Natural killer cell treated with Interleukin-12 subunit alpha and Interleukin-12 subunit beta and Interleukin-15 and Interleukin-18, amount 100 ng/mL, for 72 hours (primary cell): ENCODE data around the gene MATR3. TPM values are rescaled to one million over a fixed set of nuclear protein-coding genes. Genes with fewer than 3 reads are reported as not detected.

ENCODE experiments used
- ATAC-seq, 2 donors: fragments of 150-1000 bp; cut with Tn5 transposase in 1 of 2; sonication (Bioruptor Pico), chemical (Tn5 transposase) in 1 of 2; 2 replicates each; pipeline ENCODE4 v1.10.0; 2021
- DNase-seq: peaks from one replicate; pipeline ENCODE4 v3.0.0; 2022; ENCODE audit warnings: low spot score
- H3K27ac Mint-ChIP-seq, 2 donors: 1 replicate in 1 of 2; 2 replicates in 1 of 2; pipeline ENCODE4 v1.8.0; 2022; ENCODE audit warnings: mixed read lengths in 2 of 2, mild to moderate bottlenecking in 1 of 2, moderate library complexity in 1 of 2
- H3K27me3 Mint-ChIP-seq, 2 donors: 1 replicate in 1 of 2; 2 replicates in 1 of 2; pipeline ENCODE4 v1.8.0; 2022; ENCODE audit warnings: mixed read lengths in 2 of 2
- H3K36me3 Mint-ChIP-seq: one replicate; pipeline ENCODE4 v1.8.0; 2022; ENCODE audit warnings: mixed read lengths
- H3K4me1 Mint-ChIP-seq, 2 donors: 1 replicate in 1 of 2; 2 replicates in 1 of 2; pipeline ENCODE4 v1.8.0; 2022; ENCODE audit warnings: low read depth in 2 of 2, mixed read lengths in 2 of 2, mild to moderate bottlenecking in 1 of 2
- H3K4me3 Mint-ChIP-seq: one replicate; pipeline ENCODE4 v1.8.0; 2022; ENCODE audit warnings: mixed read lengths
- H3K9me3 Mint-ChIP-seq: 2 replicates; pipeline ENCODE4 v1.8.0; 2022; ENCODE audit warnings: mixed read lengths
- total RNA-seq, 2 donors: library from RNA; stranded (reverse); gene quantifications; one replicate each; pipeline ENCODE4 v1.2.3, GENCODE V29; 2022

The MATR3 gene
- total RNA-seq, 2 donors from 2014 or later = 206 to 229 TPM

GRCh38 chr5:139278540-139279274, 14.8 kb upstream of the MATR3 start:
- ATAC-seq (no peak), DNase-seq (no peak)
- Mint-ChIP-seq H3K4me3 (peak overlapping the region; percentile 30), H3K36me3 (peaks cover 27% of the 10 kb centered on the region), H3K27me3 (no peaks in the 10 kb centered on the region), H3K4me1 (peaks cover 15 to 22% of the 10 kb centered on the region in 2 donors), H3K27ac (no peak overlapping the region), H3K9me3 (no peaks in the 10 kb centered on the region)

DNA sequence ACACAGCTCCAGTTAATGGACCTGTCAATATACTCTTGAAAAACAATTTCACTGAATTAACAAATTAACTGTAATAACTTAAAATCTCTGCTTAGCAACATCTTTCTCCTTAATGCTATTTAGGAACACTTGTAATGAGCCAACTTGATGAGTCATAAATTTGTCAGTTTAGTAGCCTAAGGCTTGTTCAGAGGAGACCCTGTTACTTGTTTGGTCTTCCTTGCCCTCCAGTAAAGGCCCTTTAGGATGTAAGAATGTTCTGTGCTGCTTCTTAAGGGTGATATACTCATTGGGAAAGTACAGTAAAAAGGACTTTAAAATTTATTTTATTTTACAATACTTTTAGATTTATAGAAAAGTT, 11.4 kb upstream of the MATR3 start:
- Mint-ChIP-seq H3K36me3 (peaks cover 26% of the 10 kb centered on the region), H3K4me3 (no peak overlapping the region), H3K4me1 (peaks cover 3 to 7% of the 10 kb centered on the region in 2 donors), H3K9me3 (no peaks in the 10 kb centered on the region), H3K27me3 (no peaks in the 10 kb centered on the region), H3K27ac (no peak overlapping the region)
- ATAC-seq (no peak), DNase-seq (no peak)

GRCh38 chr5:139283252-139284166, 10.0 kb upstream of the MATR3 start:
- DNase-seq (no peak), ATAC-seq (peak in 1 of 2 donors; percentile 14)
- Mint-ChIP-seq H3K27ac (no peak overlapping the region), H3K27me3 (no peaks in the 10 kb centered on the region), H3K4me3 (no peak overlapping the region), H3K36me3 (peaks cover 23% of the 10 kb centered on the region), H3K4me1 (peaks cover 0 to 7% of the 10 kb centered on the region in 2 donors), H3K9me3 (no peaks in the 10 kb centered on the region)

GRCh38 chr5:139284295-139284694, 9.2 kb upstream of the MATR3 start:
- Mint-ChIP-seq H3K9me3 (no peaks in the 10 kb centered on the region), H3K4me1 (peaks cover 0 to 7% of the 10 kb centered on the region in 2 donors), H3K27me3 (no peaks in the 10 kb centered on the region), H3K36me3 (peaks cover 23% of the 10 kb centered on the region), H3K4me3 (no peak overlapping the region), H3K27ac (no peak overlapping the region)
- no peak for ATAC-seq
- DNase-seq = no peak

DNA sequence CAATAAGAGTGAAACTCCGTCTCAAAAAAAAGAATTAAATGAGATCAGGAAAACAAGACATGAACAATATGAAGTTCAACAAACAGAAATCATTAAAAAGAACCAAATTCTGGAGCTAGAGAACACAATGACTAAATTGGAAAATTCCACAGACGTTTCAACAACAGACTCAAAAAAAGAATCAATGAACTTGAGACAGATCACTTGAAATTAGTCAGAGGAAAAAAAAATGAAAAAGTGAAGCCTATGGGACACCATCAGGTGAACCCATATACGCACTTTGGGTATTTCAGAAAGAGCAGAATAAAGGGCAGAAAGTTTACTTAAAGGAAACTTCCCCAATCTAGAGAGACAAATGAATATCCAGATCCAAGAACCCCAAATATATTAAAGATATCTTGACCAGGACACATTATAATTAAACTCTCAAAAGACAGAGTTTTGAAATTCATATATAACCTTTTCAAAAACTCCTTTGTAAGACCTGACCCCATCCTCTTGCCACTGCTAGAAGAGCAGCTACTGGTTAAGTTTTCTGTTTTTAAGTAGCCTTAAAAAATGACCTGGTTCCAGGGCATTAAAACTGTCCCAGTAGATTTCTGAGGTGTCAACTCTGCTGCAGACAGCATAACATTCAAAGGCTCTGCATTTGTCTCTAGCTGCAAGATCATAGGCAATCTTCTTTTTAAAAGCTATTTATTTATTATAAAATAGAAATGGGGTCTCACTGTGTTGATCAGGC, 7.7 kb upstream of the MATR3 start:
- H3K27me3 Mint-ChIP-seq = no peaks in the 10 kb centered on the region
- H3K27ac Mint-ChIP-seq = peak overlapping the region in 1 of 2 donors; percentile 34
- peaks cover 0 to 7% of the 10 kb centered on the region in 2 donors for H3K4me1 Mint-ChIP-seq
- peaks cover 23% of the 10 kb centered on the region for H3K36me3 Mint-ChIP-seq
- H3K4me3 Mint-ChIP-seq = no peak overlapping the region
- no peaks in the 10 kb centered on the region for H3K9me3 Mint-ChIP-seq
- DNase-seq (no peak), ATAC-seq (no peak)

DNA sequence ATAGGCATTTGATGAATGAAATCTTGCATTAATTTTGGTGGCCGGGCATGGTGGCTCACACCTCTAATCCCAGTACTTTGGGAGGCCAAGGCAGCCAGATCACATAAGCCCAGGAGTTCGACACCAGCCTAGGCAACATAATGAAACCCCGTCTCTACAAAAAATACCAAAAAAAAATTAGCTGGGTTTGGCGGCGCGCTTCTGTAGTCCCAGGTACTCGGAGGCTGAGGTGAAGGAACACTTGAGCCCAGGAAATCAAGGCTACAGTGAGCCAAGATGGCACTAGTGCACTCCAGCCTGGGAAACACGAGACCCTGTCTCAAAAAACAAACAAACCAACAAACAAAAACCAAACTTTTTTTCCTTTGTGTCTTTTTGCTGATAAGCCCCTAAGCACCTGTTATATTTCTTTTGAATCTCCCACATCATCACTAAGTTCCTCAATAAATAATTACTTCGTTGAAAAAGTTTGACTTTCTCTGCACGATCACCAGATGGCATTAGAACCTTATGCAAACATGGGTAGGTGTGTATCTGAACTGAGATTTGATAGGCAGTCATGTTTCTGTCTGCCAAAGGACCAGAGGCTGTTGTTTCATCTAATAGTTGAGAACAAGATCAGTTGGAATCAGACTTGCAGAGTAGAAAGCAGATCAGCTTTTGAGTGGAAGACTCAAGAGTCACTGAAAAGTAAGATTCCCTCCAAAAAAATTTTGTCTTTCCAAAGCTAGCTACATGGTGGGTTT, 5.5 kb upstream of the MATR3 start:
- H3K4me1 Mint-ChIP-seq = peaks cover 0 to 11% of the 10 kb centered on the region in 2 donors
- H3K9me3 Mint-ChIP-seq = no peaks in the 10 kb centered on the region
- no peak overlapping the region for H3K4me3 Mint-ChIP-seq
- H3K27me3 Mint-ChIP-seq = no peaks in the 10 kb centered on the region
- peaks cover 18% of the 10 kb centered on the region for H3K36me3 Mint-ChIP-seq
- DNase-seq = no peak
- no peak overlapping the region for H3K27ac Mint-ChIP-seq
- no peak for ATAC-seq

GRCh38 chr5:139291051-139291450, 2.5 kb upstream of the MATR3 start:
- Mint-ChIP-seq H3K4me3 (no peak overlapping the region), H3K27ac (no peak overlapping the region), H3K27me3 (no peaks in the 10 kb centered on the region), H3K36me3 (peaks cover 18% of the 10 kb centered on the region), H3K9me3 (no peaks in the 10 kb centered on the region), H3K4me1 (peaks cover 16 to 22% of the 10 kb centered on the region in 2 donors)
- no peak for ATAC-seq
- DNase-seq = no peak

- Mint-ChIP-seq H3K36me3 (peaks cover 19% of the 10 kb centered on the region), H3K27ac (peak overlapping the region; percentile 91 to 97), H3K4me1 (peaks cover 27 to 43% of the 10 kb centered on the region in 2 donors), H3K9me3 (no peaks in the 10 kb centered on the region), H3K27me3 (no peaks in the 10 kb centered on the region), H3K4me3 (peak overlapping the region; percentile 98)
- DNase-seq (no peak), ATAC-seq (no peak)
These were observed 386 bp upstream of the MATR3 start for GRCh38 chr5:139293202-139293506.

DNA sequence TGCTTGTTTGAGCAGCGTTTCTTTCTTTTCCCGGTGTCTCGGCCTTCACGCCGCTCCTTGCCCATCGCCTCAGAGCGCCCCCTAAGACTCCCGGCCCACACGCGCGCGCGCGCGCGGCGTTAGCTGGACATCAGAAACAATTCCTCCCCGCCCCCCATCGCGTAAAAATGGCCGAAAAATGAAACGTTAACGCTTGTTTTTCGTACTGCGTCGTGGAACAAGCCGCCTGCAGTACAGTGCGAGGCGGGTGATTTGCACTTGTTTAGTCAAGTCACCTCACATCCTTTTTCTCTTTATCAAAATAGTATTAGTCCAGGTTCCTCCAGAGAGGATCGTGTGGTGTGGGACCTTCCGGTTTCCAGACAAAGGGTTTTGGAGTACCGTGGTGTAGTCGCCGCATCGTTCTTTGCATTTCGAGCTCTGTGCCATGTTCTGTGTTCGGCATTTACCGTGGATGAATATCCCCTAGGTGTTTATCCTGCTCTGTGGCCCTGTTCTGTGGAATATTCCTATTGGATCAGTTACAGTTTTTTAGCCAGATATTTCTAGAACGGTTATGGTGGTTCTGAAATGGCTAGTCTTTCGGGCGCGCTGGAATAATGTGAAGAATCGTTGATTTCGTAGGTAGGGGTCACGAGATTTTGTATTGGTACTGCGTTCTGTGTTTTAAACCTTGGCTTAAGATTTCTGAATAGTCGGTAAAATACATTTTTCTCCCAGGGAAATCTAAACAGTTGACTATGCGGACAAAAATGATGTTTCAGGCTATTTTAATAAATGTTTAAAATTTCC, 1.0 kb downstream of the MATR3 start:
- Mint-ChIP-seq H3K4me3 (peak overlapping the region; percentile 98), H3K27me3 (no peaks in the 10 kb centered on the region), H3K36me3 (peaks cover 19% of the 10 kb centered on the region), H3K4me1 (peaks cover 41 to 57% of the 10 kb centered on the region in 2 donors), H3K9me3 (no peaks in the 10 kb centered on the region), H3K27ac (peak overlapping the region; percentile 91 to 97)
- ATAC-seq (peak; percentile 28 to 53), DNase-seq (peak; percentile 80)

GRCh38 chr5:139295346-139296057, 2.0 kb downstream of the MATR3 start:
- DNase-seq (no peak), ATAC-seq (no peak)
- Mint-ChIP-seq H3K27me3 (no peaks in the 10 kb centered on the region), H3K9me3 (no peaks in the 10 kb centered on the region), H3K27ac (peak overlapping the region; percentile 91 to 97), H3K36me3 (peaks cover 19% of the 10 kb centered on the region), H3K4me3 (peak overlapping the region; percentile 98), H3K4me1 (peaks cover 44 to 60% of the 10 kb centered on the region in 2 donors)

GRCh38 chr5:139296198-139296597, 2.7 kb downstream of the MATR3 start:
- Mint-ChIP-seq H3K4me1 (peaks cover 44 to 64% of the 10 kb centered on the region in 2 donors), H3K27ac (peak overlapping the region; percentile 91 to 97), H3K9me3 (no peaks in the 10 kb centered on the region), H3K27me3 (no peaks in the 10 kb centered on the region), H3K4me3 (peak overlapping the region; percentile 98), H3K36me3 (peaks cover 19% of the 10 kb centered on the region)
- no peak for ATAC-seq
- no peak for DNase-seq

DNA sequence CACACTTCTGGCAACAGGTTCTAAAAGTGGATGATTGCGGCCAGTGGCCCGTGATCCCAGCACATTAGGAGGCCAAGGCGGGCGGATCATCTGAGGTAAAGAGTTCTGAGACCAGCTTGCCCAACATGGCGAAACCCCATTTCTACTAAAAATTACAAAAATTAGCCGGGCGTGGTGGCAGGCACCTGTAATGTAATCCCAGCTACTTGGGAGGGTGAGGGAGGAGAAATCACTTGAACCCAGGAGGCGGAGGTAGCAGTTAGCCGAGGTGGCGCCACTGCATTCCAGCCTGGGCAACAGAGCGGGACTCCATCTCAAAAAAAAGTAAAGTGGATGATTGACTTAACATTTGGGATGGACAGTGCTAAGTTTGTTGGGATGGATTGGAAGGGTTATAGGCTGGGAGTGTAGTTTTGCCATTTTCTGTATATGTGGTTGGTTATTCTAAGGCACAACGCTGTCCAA, 3.4 kb downstream of the MATR3 start:
- Mint-ChIP-seq H3K36me3 (peaks cover 19% of the 10 kb centered on the region), H3K27me3 (no peaks in the 10 kb centered on the region), H3K4me3 (peak overlapping the region; percentile 98), H3K9me3 (no peaks in the 10 kb centered on the region), H3K27ac (no peak overlapping the region), H3K4me1 (peaks cover 50 to 71% of the 10 kb centered on the region in 2 donors)
- DNase-seq = no peak
- ATAC-seq = no peak
